ENCODE results near the gene NMT2. TPM values are rescaled to one million over a fixed set of nuclear protein-coding genes. Genes with fewer than 3 reads are reported as not detected.

The NMT2 gene
- total and polyA plus RNA-seq, 2 donors: 14.5 to 41.2 TPM

- WGBS: 28% methylated on average over 2 of the region's 2 CpGs
- H3K27ac ChIP-seq (ENCODE audit: low read depth): no peak overlapping the region
Measured at GRCh38 chr10:15197276-15197675, 28.8 kb upstream of the NMT2 start.

GRCh38 chr10:15196021-15196834 is 27.7 kb upstream of the NMT2 start:
- WGBS: 77% methylated on average over 12 of the region's 12 CpGs
- peaks cover 2% of the 10 kb centered on the region for H3K4me1 ChIP-seq (ENCODE audit: insufficient read depth)
- no peaks in the 10 kb centered on the region for H3K36me3 ChIP-seq (ENCODE audit: insufficient read depth)
- no peak overlapping the region for H3K27ac ChIP-seq (ENCODE audit: low read depth)
- H3K4me3 ChIP-seq (ENCODE audit: low read depth, low read length): no peak overlapping the region
- DNase-seq (ENCODE audit: extremely low spot score): no peak

More at GRCh38 chr10:15197276-15197675, 28.8 kb upstream of the NMT2 start:
- no peak for DNase-seq (ENCODE audit: extremely low spot score)
- H3K36me3 ChIP-seq (ENCODE audit: insufficient read depth): no peaks in the 10 kb centered on the region
- peaks cover 2% of the 10 kb centered on the region for H3K4me1 ChIP-seq (ENCODE audit: insufficient read depth)
- no peak overlapping the region for H3K4me3 ChIP-seq (ENCODE audit: low read depth, low read length)

GRCh38 chr10:15189133-15189885 is 20.8 kb upstream of the NMT2 start:
- Histone ChIP-seq H3K4me1 (ENCODE audit: insufficient read depth) (no peaks in the 10 kb centered on the region), H3K27ac (ENCODE audit: low read depth) (no peak overlapping the region), H3K4me3 (ENCODE audit: low read depth, low read length) (no peak overlapping the region), H3K36me3 (ENCODE audit: insufficient read depth) (no peaks in the 10 kb centered on the region)
- WGBS: 91% methylated on average over 11 of the region's 11 CpGs
- DNase-seq (ENCODE audit: extremely low spot score): no peak

- Histone ChIP-seq H3K4me1 (ENCODE audit: insufficient read depth) (no peaks in the 10 kb centered on the region), H3K4me3 (ENCODE audit: low read depth, low read length) (no peak overlapping the region), H3K27ac (ENCODE audit: low read depth) (no peak overlapping the region), H3K36me3 (ENCODE audit: insufficient read depth) (no peaks in the 10 kb centered on the region)
- DNase-seq (ENCODE audit: extremely low spot score): no peak
- WGBS: 92% methylated on average over 5 of the region's 5 CpGs
Measured at GRCh38 chr10:15188603-15189002, 20.1 kb upstream of the NMT2 start.

GRCh38 chr10:15183689-15184481 is 15.4 kb upstream of the NMT2 start:
- Histone ChIP-seq H3K27ac (ENCODE audit: low read depth) (no peak overlapping the region), H3K4me3 (ENCODE audit: low read depth, low read length) (no peak overlapping the region), H3K4me1 (ENCODE audit: insufficient read depth) (no peaks in the 10 kb centered on the region), H3K36me3 (ENCODE audit: insufficient read depth) (no peaks in the 10 kb centered on the region)
- 89% methylated on average over 11 of the region's 11 CpGs for WGBS
- DNase-seq (ENCODE audit: extremely low spot score): no peak

GRCh38 chr10:15182540-15183207 is 14.2 kb upstream of the NMT2 start:
- DNase-seq (ENCODE audit: extremely low spot score): no peak
- H3K27ac ChIP-seq (ENCODE audit: low read depth): no peak overlapping the region
- WGBS: 51% methylated on average over 8 of the region's 8 CpGs

GRCh38 chr10:15181576-15182156 is 13.2 kb upstream of the NMT2 start:
- 77% methylated on average over 2 of the region's 2 CpGs for WGBS
- Histone ChIP-seq H3K27ac (ENCODE audit: low read depth) (no peak overlapping the region), H3K4me3 (ENCODE audit: low read depth, low read length) (no peak overlapping the region), H3K4me1 (ENCODE audit: insufficient read depth) (no peaks in the 10 kb centered on the region), H3K36me3 (ENCODE audit: insufficient read depth) (no peaks in the 10 kb centered on the region)
- no peak for DNase-seq (ENCODE audit: extremely low spot score)

More at GRCh38 chr10:15182540-15183207, 14.2 kb upstream of the NMT2 start:
- Histone ChIP-seq H3K4me1 (ENCODE audit: insufficient read depth) (no peaks in the 10 kb centered on the region), H3K4me3 (ENCODE audit: low read depth, low read length) (no peak overlapping the region), H3K36me3 (ENCODE audit: insufficient read depth) (no peaks in the 10 kb centered on the region)

- H3K36me3 ChIP-seq (ENCODE audit: insufficient read depth): no peaks in the 10 kb centered on the region
- 85% methylated on average over 5 of the region's 5 CpGs for WGBS
- H3K27ac ChIP-seq (ENCODE audit: low read depth): no peak overlapping the region
- no peak for DNase-seq (ENCODE audit: extremely low spot score)
- no peak overlapping the region for H3K4me3 ChIP-seq (ENCODE audit: low read depth, low read length)
- H3K4me1 ChIP-seq (ENCODE audit: insufficient read depth): no peaks in the 10 kb centered on the region
Measured at GRCh38 chr10:15180736-15181135, 12.2 kb upstream of the NMT2 start.

GRCh38 chr10:15176269-15176668 is 7.8 kb upstream of the NMT2 start:
- Histone ChIP-seq H3K4me3 (ENCODE audit: low read depth, low read length) (no peak overlapping the region), H3K27ac (ENCODE audit: low read depth) (no peak overlapping the region), H3K4me1 (ENCODE audit: insufficient read depth) (no peaks in the 10 kb centered on the region), H3K36me3 (ENCODE audit: insufficient read depth) (no peaks in the 10 kb centered on the region)
- WGBS: 90% methylated on average over 3 of the region's 3 CpGs
- DNase-seq (ENCODE audit: extremely low spot score): no peak

GRCh38 chr10:15175587-15175986 is 7.1 kb upstream of the NMT2 start:
- Histone ChIP-seq H3K4me1 (ENCODE audit: insufficient read depth) (no peaks in the 10 kb centered on the region), H3K27ac (ENCODE audit: low read depth) (no peak overlapping the region), H3K36me3 (ENCODE audit: insufficient read depth) (no peaks in the 10 kb centered on the region), H3K4me3 (ENCODE audit: low read depth, low read length) (no peak overlapping the region)
- 91% methylated on average over 6 of the region's 6 CpGs for WGBS
- DNase-seq (ENCODE audit: extremely low spot score): no peak

GRCh38 chr10:15172306-15172840 is 3.9 kb upstream of the NMT2 start:
- DNase-seq (ENCODE audit: extremely low spot score): no peak
- H3K4me3 ChIP-seq (ENCODE audit: low read depth, low read length): no peak overlapping the region
- 89% methylated on average over 7 of the region's 7 CpGs for WGBS

GRCh38 chr10:15169555-15170401 is 1.3 kb upstream of the NMT2 start:
- DNase-seq (ENCODE audit: extremely low spot score): no peak
- Histone ChIP-seq H3K4me1 (ENCODE audit: insufficient read depth) (no peaks in the 10 kb centered on the region), H3K4me3 (ENCODE audit: low read depth, low read length) (no peak overlapping the region), H3K36me3 (ENCODE audit: insufficient read depth) (no peaks in the 10 kb centered on the region), H3K27ac (ENCODE audit: low read depth) (no peak overlapping the region)
- WGBS: 61% methylated on average over 16 of the region's 16 CpGs

More at GRCh38 chr10:15172306-15172840, 3.9 kb upstream of the NMT2 start:
- no peak overlapping the region for H3K27ac ChIP-seq (ENCODE audit: low read depth)
- no peaks in the 10 kb centered on the region for H3K36me3 ChIP-seq (ENCODE audit: insufficient read depth)
- no peaks in the 10 kb centered on the region for H3K4me1 ChIP-seq (ENCODE audit: insufficient read depth)

All from urinary bladder (tissue), 4 donors.